Bronchial epithelial cell (primary cell): ENCODE measurements around the gene ACOX3. TPM values are rescaled to one million over a fixed set of nuclear protein-coding genes. Genes with fewer than 3 reads are reported as not detected.

Experiments
- DNase-seq: peaks from one replicate; pipeline ENCODE4 v3.0.0-alpha.2; 2010; ENCODE audit warnings: low read depth
- FAIRE-seq: peaks from 2 replicates; lab custom pipeline; 2011; peaks lifted over from hg19 to GRCh38; lab: Jason Lieb, UNC
- H3K27me3 ChIP-seq: 2 replicates; pipeline ENCODE4 v1.5.1; 2011; ENCODE audit warnings: low read length; ENCODE audit not compliant: control insufficient read depth, insufficient read depth
- H3K36me3 ChIP-seq: 2 replicates; pipeline ENCODE4 v1.5.1; 2011; ENCODE audit warnings: low read length; ENCODE audit not compliant: control insufficient read depth, insufficient read depth
- H3K4me3 ChIP-seq: 2 replicates; pipeline ENCODE4 v1.5.1; 2011; ENCODE audit warnings: mild to moderate bottlenecking, low read depth, low read length, control low read depth
- total RNA-seq: library from RNA; depleted of rRNA; stranded (reverse); fragments of >200 nt; gene quantifications from 2 replicates; pipeline ENCODE4 v1.2.1, GENCODE V29; 2014
- TF ChIP-seq, protein P1 (sequence below): IDR thresholded peaks from 2 replicates; pipeline ENCODE4 v1.5.1; 2011; ENCODE audit warnings: mild to moderate bottlenecking, moderate library complexity, low read length, control low read depth, inconsistent platforms; ENCODE audit not compliant: insufficient read depth, severe bottlenecking

Gene ACOX3
- total RNA-seq, 1 donor from 2014 or later: 12.4 TPM

DNA sequence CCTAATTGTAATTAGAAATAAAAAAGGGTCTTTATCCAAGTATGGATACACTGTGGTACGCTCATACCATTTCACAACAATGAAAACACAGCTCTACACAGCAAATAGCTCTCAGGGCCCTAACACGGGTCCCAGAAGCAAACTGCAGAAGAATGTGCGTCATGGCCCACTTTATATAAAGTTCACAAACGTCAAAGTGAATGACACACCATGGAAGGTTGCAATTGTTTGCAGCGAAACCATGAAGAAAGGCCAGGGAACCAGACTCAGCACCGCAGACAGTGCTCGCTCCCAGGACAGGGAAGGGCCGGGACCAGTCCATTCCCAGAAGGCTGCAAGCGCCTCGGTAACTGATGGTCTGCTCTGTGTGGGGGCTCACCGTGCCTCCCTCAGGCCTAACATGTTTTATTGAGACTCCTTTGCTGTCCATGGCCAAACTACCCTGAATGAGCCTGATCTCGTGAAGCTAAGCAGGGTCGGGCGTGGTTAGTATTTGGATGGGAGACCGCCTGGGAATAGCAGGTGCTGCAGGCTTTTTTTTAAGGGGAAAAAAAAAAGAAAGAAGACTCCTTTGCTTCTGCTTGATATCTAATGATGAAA lies 47.8 kb downstream of the ACOX3 start:
- Histone ChIP-seq H3K27me3 (no peaks in the 10 kb centered on the region), H3K36me3 (peaks cover 12% of the 10 kb centered on the region), H3K4me3 (no peak overlapping the region)
- DNase-seq (no peak), FAIRE-seq (no peak)
- TF ChIP-seq, protein P1, sequence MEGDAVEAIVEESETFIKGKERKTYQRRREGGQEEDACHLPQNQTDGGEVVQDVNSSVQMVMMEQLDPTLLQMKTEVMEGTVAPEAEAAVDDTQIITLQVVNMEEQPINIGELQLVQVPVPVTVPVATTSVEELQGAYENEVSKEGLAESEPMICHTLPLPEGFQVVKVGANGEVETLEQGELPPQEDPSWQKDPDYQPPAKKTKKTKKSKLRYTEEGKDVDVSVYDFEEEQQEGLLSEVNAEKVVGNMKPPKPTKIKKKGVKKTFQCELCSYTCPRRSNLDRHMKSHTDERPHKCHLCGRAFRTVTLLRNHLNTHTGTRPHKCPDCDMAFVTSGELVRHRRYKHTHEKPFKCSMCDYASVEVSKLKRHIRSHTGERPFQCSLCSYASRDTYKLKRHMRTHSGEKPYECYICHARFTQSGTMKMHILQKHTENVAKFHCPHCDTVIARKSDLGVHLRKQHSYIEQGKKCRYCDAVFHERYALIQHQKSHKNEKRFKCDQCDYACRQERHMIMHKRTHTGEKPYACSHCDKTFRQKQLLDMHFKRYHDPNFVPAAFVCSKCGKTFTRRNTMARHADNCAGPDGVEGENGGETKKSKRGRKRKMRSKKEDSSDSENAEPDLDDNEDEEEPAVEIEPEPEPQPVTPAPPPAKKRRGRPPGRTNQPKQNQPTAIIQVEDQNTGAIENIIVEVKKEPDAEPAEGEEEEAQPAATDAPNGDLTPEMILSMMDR: no peak

DNA sequence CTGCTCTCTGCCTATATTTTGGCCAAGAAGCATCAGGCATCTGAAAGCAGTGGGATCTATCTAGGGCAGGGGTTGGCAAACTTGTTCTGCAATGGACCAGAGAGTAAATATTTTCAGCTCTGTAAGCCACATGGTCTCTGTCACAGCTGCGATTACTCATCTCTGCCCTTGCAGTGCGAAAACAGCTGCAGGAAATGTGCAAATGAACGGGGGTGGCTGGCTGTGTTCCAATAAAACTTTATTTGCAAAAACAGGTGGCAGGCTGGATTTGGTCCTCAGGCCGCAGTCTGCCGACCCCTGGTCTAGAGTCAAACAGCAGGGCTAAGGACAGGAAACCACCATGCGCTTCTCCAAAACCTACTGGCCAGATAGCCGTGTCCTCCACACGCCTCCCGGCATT lies 48.6 kb downstream of the ACOX3 start:
- Histone ChIP-seq H3K4me3 (no peak overlapping the region), H3K27me3 (no peaks in the 10 kb centered on the region), H3K36me3 (peaks cover 13% of the 10 kb centered on the region)
- TF ChIP-seq, protein P1: no peak
- FAIRE-seq (no peak), DNase-seq (peak; percentile 63)

DNA sequence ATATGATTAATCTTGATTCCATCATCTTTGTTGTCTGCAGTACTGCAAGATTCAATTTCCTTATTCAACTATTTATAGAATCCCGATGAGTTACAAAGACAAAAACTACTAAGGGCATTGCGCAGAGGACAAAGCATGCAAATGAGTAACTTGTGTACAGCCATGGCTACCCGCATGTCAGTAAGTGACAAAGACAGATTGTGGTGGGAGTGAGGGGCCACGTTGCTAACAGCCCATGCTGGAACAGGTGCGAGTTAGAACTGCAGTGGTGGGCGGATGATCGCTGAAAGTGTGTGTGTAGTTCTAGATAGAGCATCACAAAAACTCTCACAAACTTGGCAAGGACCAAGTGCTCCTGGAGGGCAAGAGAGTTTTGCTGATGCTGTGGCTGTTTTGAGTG lies 49.5 kb downstream of the ACOX3 start:
- DNase-seq (no peak), FAIRE-seq (no peak)
- Histone ChIP-seq H3K4me3 (no peak overlapping the region), H3K36me3 (peaks cover 18% of the 10 kb centered on the region), H3K27me3 (no peaks in the 10 kb centered on the region)
- TF ChIP-seq, protein P1: no peak

DNA sequence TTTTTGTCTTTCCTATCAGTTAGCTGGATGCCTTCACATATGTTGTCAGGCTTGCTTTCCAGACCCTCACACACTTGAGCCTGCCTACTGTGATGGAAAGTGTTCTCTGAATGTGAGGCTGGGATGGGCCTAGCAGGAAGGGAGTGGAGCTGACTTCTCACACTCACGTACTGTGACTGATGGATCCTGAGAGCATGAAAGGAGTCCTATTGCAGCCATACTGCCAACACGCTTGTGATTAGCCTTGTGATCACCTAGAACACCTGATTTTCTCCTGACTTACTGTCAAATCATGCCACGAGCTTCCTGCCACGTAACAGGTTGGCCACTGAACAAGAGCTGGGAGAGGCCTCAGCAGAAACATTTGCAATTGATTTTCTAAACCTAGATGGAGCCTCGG lies 49.9 kb downstream of the ACOX3 start:
- DNase-seq (no peak), FAIRE-seq (no peak)
- no peak overlapping the region for H3K4me3 ChIP-seq
- TF ChIP-seq, protein P1: no peak
- no peaks in the 10 kb centered on the region for H3K27me3 ChIP-seq
- H3K36me3 ChIP-seq: peaks cover 18% of the 10 kb centered on the region

DNA sequence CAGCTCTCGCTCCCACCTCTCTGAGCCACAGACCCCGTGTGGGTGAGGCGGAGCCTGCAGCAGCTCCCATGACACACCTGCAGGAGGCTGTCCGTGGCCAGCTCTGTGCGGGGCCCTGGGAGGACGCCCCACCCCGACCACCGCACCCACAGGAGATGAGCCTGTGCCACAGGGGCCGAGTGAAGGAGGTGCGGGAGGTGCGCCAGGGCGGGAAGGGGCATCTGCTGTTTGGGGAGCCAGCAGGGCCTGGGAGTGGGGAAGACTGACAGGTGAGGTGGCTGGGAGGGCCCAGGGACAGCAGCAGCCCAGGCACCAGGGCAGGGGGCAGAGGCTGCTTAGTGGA lies 52.0 kb downstream of the ACOX3 start:
- Histone ChIP-seq H3K36me3 (peaks cover 18% of the 10 kb centered on the region), H3K4me3 (no peak overlapping the region), H3K27me3 (no peaks in the 10 kb centered on the region)
- TF ChIP-seq, protein P1: no peak
- no peak for DNase-seq
- no peak for FAIRE-seq
